ENCODE results near the gene MT1G. TPM values are rescaled to one million over a fixed set of nuclear protein-coding genes. Genes with fewer than 3 reads are reported as not detected.
A peak's percentile ranks its signal among the peaks of the same experiment; 100 is the strongest.

The MT1G gene
- total RNA-seq, 2 experiments from 2014 or later: not detected

- DNase-seq (ENCODE audit: low spot score): peak; percentile 7
- H4K20me1 ChIP-seq (ENCODE audit: insufficient read depth, low read length): no peaks in the 10 kb centered on the region
- no peak overlapping the region for H3K27ac ChIP-seq (ENCODE audit: low read depth, low read length, poor library complexity, severe bottlenecking)
- TF ChIP-seq EZH2phosphoT487 (IDR thresholded peaks at IDR 0.05; ENCODE audit: borderline replicate concordance, low read depth, low read length): no peak
- TF ChIP-seq, protein P1, sequence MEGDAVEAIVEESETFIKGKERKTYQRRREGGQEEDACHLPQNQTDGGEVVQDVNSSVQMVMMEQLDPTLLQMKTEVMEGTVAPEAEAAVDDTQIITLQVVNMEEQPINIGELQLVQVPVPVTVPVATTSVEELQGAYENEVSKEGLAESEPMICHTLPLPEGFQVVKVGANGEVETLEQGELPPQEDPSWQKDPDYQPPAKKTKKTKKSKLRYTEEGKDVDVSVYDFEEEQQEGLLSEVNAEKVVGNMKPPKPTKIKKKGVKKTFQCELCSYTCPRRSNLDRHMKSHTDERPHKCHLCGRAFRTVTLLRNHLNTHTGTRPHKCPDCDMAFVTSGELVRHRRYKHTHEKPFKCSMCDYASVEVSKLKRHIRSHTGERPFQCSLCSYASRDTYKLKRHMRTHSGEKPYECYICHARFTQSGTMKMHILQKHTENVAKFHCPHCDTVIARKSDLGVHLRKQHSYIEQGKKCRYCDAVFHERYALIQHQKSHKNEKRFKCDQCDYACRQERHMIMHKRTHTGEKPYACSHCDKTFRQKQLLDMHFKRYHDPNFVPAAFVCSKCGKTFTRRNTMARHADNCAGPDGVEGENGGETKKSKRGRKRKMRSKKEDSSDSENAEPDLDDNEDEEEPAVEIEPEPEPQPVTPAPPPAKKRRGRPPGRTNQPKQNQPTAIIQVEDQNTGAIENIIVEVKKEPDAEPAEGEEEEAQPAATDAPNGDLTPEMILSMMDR (conservative IDR thresholded peaks at IDR 0.05; ENCODE audit: low read length): no peak
- no peaks in the 10 kb centered on the region for H3K9me2 ChIP-seq (ENCODE audit: insufficient read depth, low read length)
- H3K4me1 ChIP-seq (ENCODE audit: insufficient read depth, low read length, poor library complexity, severe bottlenecking): peaks cover 22% of the 10 kb centered on the region
- no peaks in the 10 kb centered on the region for H3K36me3 ChIP-seq (ENCODE audit: insufficient read depth, low read length)
- no peaks in the 10 kb centered on the region for H3K79me2 ChIP-seq (ENCODE audit: insufficient read depth, low read depth, low read length)
- peak overlapping the region; percentile 69 for H3K4me3 ChIP-seq (ENCODE audit: low read depth, low read length, poor library complexity, severe bottlenecking)
- TSS peak; percentile 94 for BruUV-seq (replicated peaks)
- no peaks in the 10 kb centered on the region for H3K9me3 ChIP-seq (ENCODE audit: low read length)
- peak overlapping the region; percentile 78 for H3K4me2 ChIP-seq (ENCODE audit: low read length)
- intact Hi-C loops (cut with micrococcal nuclease; ENCODE audit: unreplicated experiment): no loop called here
- ChIA-PET CTCF (ENCODE audit: unreplicated experiment) (interaction anchor here (1.9 kb wide), 1 partner anchor 19 kb away, joined by 9 read pairs; no protein-coding TSS in a partner anchor), POLR2A (interaction anchor here (0.5 to 2.0 kb wide), 6 partner anchors 13 to 1725 kb away, joined by 3 to 17 read pairs (median 3); no protein-coding TSS in a partner anchor)
- H2AFZ ChIP-seq (ENCODE audit: low read length): peak overlapping the region; percentile 65
These were observed 15.0 kb upstream of the MT1G start for GRCh38 chr16:56682703-56683397.

GRCh38 chr16:56681939-56682702 is 14.3 kb upstream of the MT1G start, which contains the start of gene MT1X:
TSS of gene MT1X (plus strand) at chr16:56682470. CDS start at chr16:56682541, 71 bp downstream.
- CTCF ChIA-PET (ENCODE audit: unreplicated experiment): interaction anchor here (1.9 kb wide), 1 partner anchor 20 kb away, joined by 9 read pairs; no protein-coding TSS in a partner anchor
- H3K4me3 ChIP-seq (ENCODE audit: low read depth, low read length, poor library complexity, severe bottlenecking): peak within 1 kb of the TSS; percentile 69

More at GRCh38 chr16:56681939-56682702, 14.3 kb upstream of the MT1G start, which contains the start of gene MT1X:
- no peak within 1 kb of the TSS for H3K27ac ChIP-seq (ENCODE audit: low read depth, low read length, poor library complexity, severe bottlenecking)
- DNase-seq (ENCODE audit: low spot score): peak; percentile 78
- TF ChIP-seq, protein P1 (conservative IDR thresholded peaks at IDR 0.05; ENCODE audit: low read length): no peak
- TF ChIP-seq EZH2phosphoT487 (IDR thresholded peaks at IDR 0.05; ENCODE audit: borderline replicate concordance, low read depth, low read length): no peak
- no peaks in the 10 kb centered on the region for H3K79me2 ChIP-seq (ENCODE audit: insufficient read depth, low read depth, low read length)
- peak within 1 kb of the TSS; percentile 65 for H2AFZ ChIP-seq (ENCODE audit: low read length)
- H3K4me1 ChIP-seq (ENCODE audit: insufficient read depth, low read length, poor library complexity, severe bottlenecking): peaks cover 22% of the 10 kb centered on the region
- no peaks in the 10 kb centered on the region for H4K20me1 ChIP-seq (ENCODE audit: insufficient read depth, low read length)
- peak within 1 kb of the TSS; percentile 78 for H3K4me2 ChIP-seq (ENCODE audit: low read length)
- POLR2A ChIA-PET: interaction anchor here (0.5 to 2.0 kb wide), 3 partner anchors 19 to 1726 kb away, joined by 3 to 17 read pairs (median 3); no protein-coding TSS in a partner anchor
- H3K9me2 ChIP-seq (ENCODE audit: insufficient read depth, low read length): no peaks in the 10 kb centered on the region
- intact Hi-C loops (cut with micrococcal nuclease; ENCODE audit: unreplicated experiment): no loop called here
- no TSS peak for BruUV-seq (replicated peaks)
- no peaks in the 10 kb centered on the region for H3K36me3 ChIP-seq (ENCODE audit: insufficient read depth, low read length)
- H3K9me3 ChIP-seq (ENCODE audit: low read length): no peaks in the 10 kb centered on the region
